ENCODE results near the gene RPS27A. TPM values are rescaled to one million over a fixed set of nuclear protein-coding genes. Genes with fewer than 3 reads are reported as not detected.
"Not testable (repeated sequence)": the region's sequence is repeated elsewhere in the genome, so short reads cannot be mapped to it uniquely, and the experiment has no call there.

The RPS27A gene
- polyA plus RNA-seq, 1 donor from 2014 or later, result 1,842 TPM

DNA sequence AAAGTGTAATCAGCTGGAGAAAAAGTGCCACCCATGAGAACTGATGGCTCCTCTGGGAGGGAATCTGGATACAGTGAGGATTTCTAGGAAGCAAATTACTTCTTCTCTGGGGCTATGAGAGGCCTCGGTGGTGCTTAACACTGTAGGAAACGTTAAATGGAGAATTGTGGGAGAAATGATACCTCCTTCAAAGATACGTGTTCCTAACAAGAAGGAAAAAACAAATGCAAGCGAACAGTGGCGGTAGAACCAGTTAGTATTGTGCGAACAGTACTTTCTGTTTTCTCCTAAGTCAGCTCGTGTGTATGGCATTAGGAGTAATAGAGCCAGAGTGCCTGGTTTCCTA is 37.1 kb downstream of the RPS27A start:
- peak overlapping the region; percentile 66 for H2AFZ ChIP-seq (ENCODE audit: low read depth, low read length)

DNA sequence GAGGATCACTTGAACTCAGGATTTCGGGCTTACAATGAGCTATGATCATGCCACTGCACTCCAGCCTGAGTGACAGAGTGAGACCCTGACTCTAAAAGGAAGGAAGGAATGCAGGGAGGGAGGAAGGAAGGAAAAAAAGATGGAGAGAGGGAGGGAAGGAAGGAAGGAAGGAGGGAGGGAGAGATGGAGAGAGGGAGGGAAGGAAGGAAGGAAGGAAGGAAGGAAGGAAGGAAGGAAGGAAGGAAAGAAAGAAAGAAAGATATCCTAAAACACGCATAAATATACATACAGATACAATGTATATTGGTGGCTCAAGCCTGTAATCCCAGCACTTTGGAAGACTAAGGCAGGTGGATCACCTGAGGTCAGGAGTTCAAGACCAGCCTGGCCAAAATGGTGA is 41.9 kb downstream of the RPS27A start:
- H3K9ac ChIP-seq (ENCODE audit: low read length), result not testable (repeated sequence)

More for the DNA sequence above, 37.1 kb downstream of the RPS27A start:
- H3K36me3 ChIP-seq (ENCODE audit: insufficient read depth, low read length), result no peaks in the 10 kb centered on the region
- H4K20me1 ChIP-seq (ENCODE audit: insufficient read depth), result no peaks in the 10 kb centered on the region
- H3K27ac ChIP-seq (ENCODE audit: low read length), result peak overlapping the region; percentile 61
- no peak for TF ChIP-seq SMC3 (conservative IDR thresholded peaks at IDR 0.05; ENCODE audit: poor library complexity)
- TF ChIP-seq TAF1 (IDR thresholded peaks at IDR 0.05; ENCODE audit: low read depth), result no peak
- no peak for TF ChIP-seq EZH2 (IDR thresholded peaks at IDR 0.05; ENCODE audit: borderline replicate concordance, insufficient read depth, low read length, poor library complexity, severe bottlenecking)
- TF ChIP-seq, protein P1, sequence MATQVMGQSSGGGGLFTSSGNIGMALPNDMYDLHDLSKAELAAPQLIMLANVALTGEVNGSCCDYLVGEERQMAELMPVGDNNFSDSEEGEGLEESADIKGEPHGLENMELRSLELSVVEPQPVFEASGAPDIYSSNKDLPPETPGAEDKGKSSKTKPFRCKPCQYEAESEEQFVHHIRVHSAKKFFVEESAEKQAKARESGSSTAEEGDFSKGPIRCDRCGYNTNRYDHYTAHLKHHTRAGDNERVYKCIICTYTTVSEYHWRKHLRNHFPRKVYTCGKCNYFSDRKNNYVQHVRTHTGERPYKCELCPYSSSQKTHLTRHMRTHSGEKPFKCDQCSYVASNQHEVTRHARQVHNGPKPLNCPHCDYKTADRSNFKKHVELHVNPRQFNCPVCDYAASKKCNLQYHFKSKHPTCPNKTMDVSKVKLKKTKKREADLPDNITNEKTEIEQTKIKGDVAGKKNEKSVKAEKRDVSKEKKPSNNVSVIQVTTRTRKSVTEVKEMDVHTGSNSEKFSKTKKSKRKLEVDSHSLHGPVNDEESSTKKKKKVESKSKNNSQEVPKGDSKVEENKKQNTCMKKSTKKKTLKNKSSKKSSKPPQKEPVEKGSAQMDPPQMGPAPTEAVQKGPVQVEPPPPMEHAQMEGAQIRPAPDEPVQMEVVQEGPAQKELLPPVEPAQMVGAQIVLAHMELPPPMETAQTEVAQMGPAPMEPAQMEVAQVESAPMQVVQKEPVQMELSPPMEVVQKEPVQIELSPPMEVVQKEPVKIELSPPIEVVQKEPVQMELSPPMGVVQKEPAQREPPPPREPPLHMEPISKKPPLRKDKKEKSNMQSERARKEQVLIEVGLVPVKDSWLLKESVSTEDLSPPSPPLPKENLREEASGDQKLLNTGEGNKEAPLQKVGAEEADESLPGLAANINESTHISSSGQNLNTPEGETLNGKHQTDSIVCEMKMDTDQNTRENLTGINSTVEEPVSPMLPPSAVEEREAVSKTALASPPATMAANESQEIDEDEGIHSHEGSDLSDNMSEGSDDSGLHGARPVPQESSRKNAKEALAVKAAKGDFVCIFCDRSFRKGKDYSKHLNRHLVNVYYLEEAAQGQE (IDR thresholded peaks at IDR 0.05; ENCODE audit: borderline replicate concordance), result no peak
- TF ChIP-seq EP300 (conservative IDR thresholded peaks at IDR 0.05; ENCODE audit: poor library complexity, severe bottlenecking), result no peak
- no peak for TF ChIP-seq POLR2AphosphoS5 (IDR thresholded peaks at IDR 0.05)
- TF ChIP-seq, protein P2, sequence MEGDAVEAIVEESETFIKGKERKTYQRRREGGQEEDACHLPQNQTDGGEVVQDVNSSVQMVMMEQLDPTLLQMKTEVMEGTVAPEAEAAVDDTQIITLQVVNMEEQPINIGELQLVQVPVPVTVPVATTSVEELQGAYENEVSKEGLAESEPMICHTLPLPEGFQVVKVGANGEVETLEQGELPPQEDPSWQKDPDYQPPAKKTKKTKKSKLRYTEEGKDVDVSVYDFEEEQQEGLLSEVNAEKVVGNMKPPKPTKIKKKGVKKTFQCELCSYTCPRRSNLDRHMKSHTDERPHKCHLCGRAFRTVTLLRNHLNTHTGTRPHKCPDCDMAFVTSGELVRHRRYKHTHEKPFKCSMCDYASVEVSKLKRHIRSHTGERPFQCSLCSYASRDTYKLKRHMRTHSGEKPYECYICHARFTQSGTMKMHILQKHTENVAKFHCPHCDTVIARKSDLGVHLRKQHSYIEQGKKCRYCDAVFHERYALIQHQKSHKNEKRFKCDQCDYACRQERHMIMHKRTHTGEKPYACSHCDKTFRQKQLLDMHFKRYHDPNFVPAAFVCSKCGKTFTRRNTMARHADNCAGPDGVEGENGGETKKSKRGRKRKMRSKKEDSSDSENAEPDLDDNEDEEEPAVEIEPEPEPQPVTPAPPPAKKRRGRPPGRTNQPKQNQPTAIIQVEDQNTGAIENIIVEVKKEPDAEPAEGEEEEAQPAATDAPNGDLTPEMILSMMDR (IDR thresholded peaks at IDR 0.05; ENCODE audit: poor library complexity, severe bottlenecking), result no peak
- TF ChIP-seq RAD21 (conservative IDR thresholded peaks at IDR 0.05), result no peak
- TF ChIP-seq MXI1 (conservative IDR thresholded peaks at IDR 0.05; ENCODE audit: poor library complexity, severe bottlenecking), result no peak
- peak overlapping the region; percentile 74 for H3K4me2 ChIP-seq (ENCODE audit: low read length)
- peak overlapping the region; percentile 74 for H3K4me3 ChIP-seq (ENCODE audit: low read length)
- peak overlapping the region; percentile 70 for H3K9ac ChIP-seq (ENCODE audit: low read length)
- H3K27me3 ChIP-seq (ENCODE audit: insufficient read depth, low read depth, low read length), result no peaks in the 10 kb centered on the region
- H3F3A ChIP-seq (ENCODE audit: insufficient read depth, low read length, poor library complexity, severe bottlenecking), result no peaks in the 10 kb centered on the region
- no peaks in the 10 kb centered on the region for H3K9me3 ChIP-seq (ENCODE audit: low read length)
- H3K9me2 ChIP-seq (ENCODE audit: insufficient read depth, low read length), result no peaks in the 10 kb centered on the region
- no peaks in the 10 kb centered on the region for H3K79me2 ChIP-seq (replicated peaks; ENCODE audit: insufficient read depth, low read length)

DNA sequence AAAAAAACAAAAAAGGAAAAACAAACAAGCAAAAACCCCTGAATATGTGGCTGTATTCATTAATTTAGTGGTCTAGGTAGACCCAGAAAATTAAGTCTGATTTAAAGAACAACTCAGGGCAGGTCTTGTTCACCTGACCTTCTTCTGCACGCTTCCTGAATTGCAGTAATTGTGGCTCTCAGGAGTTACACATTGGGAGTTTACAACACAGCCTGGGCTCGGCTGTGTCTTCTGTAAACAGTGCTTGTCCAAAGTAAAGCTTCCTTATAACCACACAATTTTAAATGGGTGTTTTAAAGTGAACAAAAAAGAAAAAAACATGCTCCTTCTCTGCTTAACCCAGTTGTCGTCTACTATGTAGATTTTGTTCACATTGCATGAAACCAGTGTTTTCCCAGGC is 44.8 kb downstream of the RPS27A start:
- Histone ChIP-seq H3K4me2 (ENCODE audit: low read length) (no peak overlapping the region), H3K9ac (ENCODE audit: low read length) (no peak overlapping the region), H4K20me1 (ENCODE audit: insufficient read depth) (no peaks in the 10 kb centered on the region), H3F3A (ENCODE audit: insufficient read depth, low read length, poor library complexity, severe bottlenecking) (no peaks in the 10 kb centered on the region), H3K4me3 (ENCODE audit: low read length) (no peak overlapping the region), H3K27me3 (ENCODE audit: insufficient read depth, low read depth, low read length) (no peaks in the 10 kb centered on the region), H3K36me3 (ENCODE audit: insufficient read depth, low read length) (no peaks in the 10 kb centered on the region), H3K79me2 (replicated peaks; ENCODE audit: insufficient read depth, low read length) (no peaks in the 10 kb centered on the region), H3K9me3 (ENCODE audit: low read length) (no peaks in the 10 kb centered on the region), H2AFZ (ENCODE audit: low read depth, low read length) (no peak overlapping the region), H3K9me2 (ENCODE audit: insufficient read depth, low read length) (no peaks in the 10 kb centered on the region), H3K27ac (ENCODE audit: low read length) (no peak overlapping the region)
- TF ChIP-seq SMC3 (conservative IDR thresholded peaks at IDR 0.05; ENCODE audit: poor library complexity) (no peak), EP300 (conservative IDR thresholded peaks at IDR 0.05; ENCODE audit: poor library complexity, severe bottlenecking) (no peak), RAD21 (conservative IDR thresholded peaks at IDR 0.05) (no peak), POLR2AphosphoS5 (IDR thresholded peaks at IDR 0.05) (no peak), EZH2 (IDR thresholded peaks at IDR 0.05; ENCODE audit: borderline replicate concordance, insufficient read depth, low read length, poor library complexity, severe bottlenecking) (no peak), TAF1 (IDR thresholded peaks at IDR 0.05; ENCODE audit: low read depth) (no peak), MXI1 (conservative IDR thresholded peaks at IDR 0.05; ENCODE audit: poor library complexity, severe bottlenecking) (no peak)
- TF ChIP-seq, protein P2 (IDR thresholded peaks at IDR 0.05; ENCODE audit: poor library complexity, severe bottlenecking), result no peak
- TF ChIP-seq, protein P1 (IDR thresholded peaks at IDR 0.05; ENCODE audit: borderline replicate concordance), result no peak

More for the DNA sequence above, 41.9 kb downstream of the RPS27A start:
- H3F3A ChIP-seq (ENCODE audit: insufficient read depth, low read length, poor library complexity, severe bottlenecking); H3K4me2 ChIP-seq (ENCODE audit: low read length); H3K36me3 ChIP-seq (ENCODE audit: insufficient read depth, low read length); H3K9me2 ChIP-seq (ENCODE audit: insufficient read depth, low read length); H3K79me2 ChIP-seq (replicated peaks; ENCODE audit: insufficient read depth, low read length); H4K20me1 ChIP-seq (ENCODE audit: insufficient read depth); H3K4me3 ChIP-seq (ENCODE audit: low read length); H3K9me3 ChIP-seq (ENCODE audit: low read length); H3K27ac ChIP-seq (ENCODE audit: low read length); H3K27me3 ChIP-seq (ENCODE audit: insufficient read depth, low read depth, low read length); H2AFZ ChIP-seq (ENCODE audit: low read depth, low read length): not testable (repeated sequence)

Measured in neural cell (in vitro differentiated cells).